ENCODE results near the gene SLC15A3. TPM values are rescaled to one million over a fixed set of nuclear protein-coding genes. Genes with fewer than 3 reads are reported as not detected.

Gene SLC15A3
- polyA plus RNA-seq, 1 of the 3 experiments (the other 2 are of a cell fraction): not detected

DNA sequence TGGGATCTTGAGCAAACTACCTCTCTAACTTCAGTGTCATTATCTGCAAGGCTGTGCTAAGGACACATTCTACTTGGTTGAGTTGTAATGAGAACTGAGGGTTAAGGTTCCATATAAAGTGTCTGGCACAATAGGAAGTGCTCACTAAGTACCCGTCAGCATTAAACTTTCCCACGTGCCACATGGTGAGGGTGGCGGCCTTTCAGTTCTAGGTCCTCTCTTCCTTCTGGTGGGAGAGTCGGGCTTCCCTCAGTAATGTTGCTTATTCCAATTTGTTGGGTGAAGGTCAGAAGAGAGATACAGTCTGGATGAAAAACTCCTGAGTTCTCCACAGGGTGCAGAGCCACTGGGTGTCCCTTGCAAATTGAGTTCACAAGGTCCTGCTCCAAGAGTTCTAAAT, 14.9 kb upstream of the SLC15A3 start:
- Histone ChIP-seq H3K4me1 (ENCODE audit: control insufficient read depth in 1 of 2, insufficient read depth in 2 of 2, low read depth in 1 of 2, low read length in 1 of 2) (no peaks in the 10 kb centered on the region), H3K9me3 (no peaks in the 10 kb centered on the region), H3F3A (replicated peaks; ENCODE audit: insufficient read depth) (no peaks in the 10 kb centered on the region), H3K36me3 (replicated peaks in 1 of 2; ENCODE audit: control insufficient read depth in 1 of 2, insufficient read depth in 2 of 2, low read length in 1 of 2) (no peaks in the 10 kb centered on the region), H3K4me3 (ENCODE audit: low read depth in 2 of 2, low read length in 1 of 2) (no peak overlapping the region), H3K4me2 (no peak overlapping the region), H2AFZ (ENCODE audit: low read depth) (no peak overlapping the region), H3K79me2 (ENCODE audit: insufficient read depth) (no peaks in the 10 kb centered on the region), H3K27me3 (ENCODE audit: insufficient read depth) (peaks cover 4% of the 10 kb centered on the region; the same call in 1 of the 2 replicates), H3K9ac (no peak overlapping the region), H3K9me2 (no peaks in the 10 kb centered on the region), H3K27ac (ENCODE audit: low read depth in 2 of 2, low read length in 1 of 2) (no peak overlapping the region), H4K20me1 (ENCODE audit: insufficient read depth) (no peaks in the 10 kb centered on the region)
- no peak for DNase-seq
- ChIA-PET POLR2A (no interaction called here), CTCF (interaction anchor here (5.1 kb wide), 1 partner anchor 14 kb away, joined by 29 read pairs; no protein-coding TSS in a partner anchor)
- WGBS (ENCODE audit: low lambda C conversion rate): 54% methylated on average over 4 of the region's 4 CpGs
- TF ChIP-seq, protein P1, sequence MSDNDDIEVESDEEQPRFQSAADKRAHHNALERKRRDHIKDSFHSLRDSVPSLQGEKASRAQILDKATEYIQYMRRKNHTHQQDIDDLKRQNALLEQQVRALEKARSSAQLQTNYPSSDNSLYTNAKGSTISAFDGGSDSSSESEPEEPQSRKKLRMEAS (IDR thresholded peaks at IDR 0.05; ENCODE audit: low read depth): no peak
- TF ChIP-seq SMC3 (IDR thresholded peaks at IDR 0.05; ENCODE audit: low read depth, low read length) (no peak), RXRA (IDR thresholded peaks at IDR 0.05; ENCODE audit: borderline replicate concordance, low read depth) (no peak)

DNA sequence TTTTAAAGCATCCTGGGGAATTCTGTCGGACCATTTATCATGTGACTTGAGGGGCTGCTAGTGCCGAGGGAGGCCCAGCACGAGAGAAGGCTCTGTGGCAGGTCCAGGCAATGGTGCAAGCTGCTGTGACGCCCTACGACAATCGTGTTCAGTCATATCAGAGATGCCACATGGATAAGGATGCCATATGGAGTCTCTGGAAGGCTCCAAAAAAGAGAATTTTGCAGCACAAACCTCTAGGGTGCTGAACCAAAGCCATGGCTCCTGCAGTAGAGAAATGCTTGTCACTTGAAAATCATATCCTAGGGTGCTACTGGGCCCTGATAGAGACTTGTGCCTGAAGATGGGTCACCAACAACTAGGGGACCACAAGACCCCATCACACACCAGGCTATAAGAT, 12.8 kb upstream of the SLC15A3 start:
- no peak overlapping the region for H2AFZ ChIP-seq (ENCODE audit: low read depth)
- peaks cover 4% of the 10 kb centered on the region; the same call in 1 of the 2 replicates for H3K27me3 ChIP-seq (ENCODE audit: insufficient read depth)
- DNase-seq: no peak
- WGBS (ENCODE audit: low lambda C conversion rate): 47% methylated on average over 6 of the region's 6 CpGs
- TF ChIP-seq SMC3 (IDR thresholded peaks at IDR 0.05; ENCODE audit: low read depth, low read length): no peak
- TF ChIP-seq RXRA (IDR thresholded peaks at IDR 0.05; ENCODE audit: borderline replicate concordance, low read depth): no peak
- TF ChIP-seq YY1 (IDR thresholded peaks at IDR 0.05; ENCODE audit: low read depth): no peak
- TF ChIP-seq, protein P2, sequence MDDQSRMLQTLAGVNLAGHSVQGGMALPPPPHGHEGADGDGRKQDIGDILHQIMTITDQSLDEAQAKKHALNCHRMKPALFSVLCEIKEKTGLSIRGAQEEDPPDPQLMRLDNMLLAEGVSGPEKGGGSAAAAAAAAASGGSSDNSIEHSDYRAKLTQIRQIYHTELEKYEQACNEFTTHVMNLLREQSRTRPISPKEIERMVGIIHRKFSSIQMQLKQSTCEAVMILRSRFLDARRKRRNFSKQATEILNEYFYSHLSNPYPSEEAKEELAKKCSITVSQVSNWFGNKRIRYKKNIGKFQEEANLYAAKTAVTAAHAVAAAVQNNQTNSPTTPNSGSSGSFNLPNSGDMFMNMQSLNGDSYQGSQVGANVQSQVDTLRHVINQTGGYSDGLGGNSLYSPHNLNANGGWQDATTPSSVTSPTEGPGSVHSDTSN (IDR thresholded peaks at IDR 0.05): no peak
- no peak for TF ChIP-seq MEF2A (IDR thresholded peaks at IDR 0.05; ENCODE audit: borderline replicate concordance, low read depth)
- TF ChIP-seq, protein P3, sequence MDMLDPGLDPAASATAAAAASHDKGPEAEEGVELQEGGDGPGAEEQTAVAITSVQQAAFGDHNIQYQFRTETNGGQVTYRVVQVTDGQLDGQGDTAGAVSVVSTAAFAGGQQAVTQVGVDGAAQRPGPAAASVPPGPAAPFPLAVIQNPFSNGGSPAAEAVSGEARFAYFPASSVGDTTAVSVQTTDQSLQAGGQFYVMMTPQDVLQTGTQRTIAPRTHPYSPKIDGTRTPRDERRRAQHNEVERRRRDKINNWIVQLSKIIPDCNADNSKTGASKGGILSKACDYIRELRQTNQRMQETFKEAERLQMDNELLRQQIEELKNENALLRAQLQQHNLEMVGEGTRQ (IDR thresholded peaks at IDR 0.05; ENCODE audit: borderline replicate concordance, low read depth, low read length): no peak
- TF ChIP-seq SIN3A (IDR thresholded peaks at IDR 0.05; ENCODE audit: borderline replicate concordance, low read depth, low read length): no peak
- no peak for TF ChIP-seq FOXJ3 (CRISPR knock-in tag; IDR thresholded peaks at IDR 0.05)
- no peak for TF ChIP-seq MXI1 (IDR thresholded peaks at IDR 0.05; ENCODE audit: low read depth, low read length)
- no peak for TF ChIP-seq GABPA (IDR thresholded peaks at IDR 0.05; ENCODE audit: low read depth)
- no peak for TF ChIP-seq EZH2phosphoT487 (IDR thresholded peaks at IDR 0.05; ENCODE audit: borderline replicate concordance, low read depth)
- TF ChIP-seq CHD2 (IDR thresholded peaks at IDR 0.05; ENCODE audit: low read length, partially characterized antibody): no peak
- no peak for TF ChIP-seq POLR2AphosphoS5 (IDR thresholded peaks at IDR 0.05; ENCODE audit: low read depth, low read length)
- TF ChIP-seq, protein P4, sequence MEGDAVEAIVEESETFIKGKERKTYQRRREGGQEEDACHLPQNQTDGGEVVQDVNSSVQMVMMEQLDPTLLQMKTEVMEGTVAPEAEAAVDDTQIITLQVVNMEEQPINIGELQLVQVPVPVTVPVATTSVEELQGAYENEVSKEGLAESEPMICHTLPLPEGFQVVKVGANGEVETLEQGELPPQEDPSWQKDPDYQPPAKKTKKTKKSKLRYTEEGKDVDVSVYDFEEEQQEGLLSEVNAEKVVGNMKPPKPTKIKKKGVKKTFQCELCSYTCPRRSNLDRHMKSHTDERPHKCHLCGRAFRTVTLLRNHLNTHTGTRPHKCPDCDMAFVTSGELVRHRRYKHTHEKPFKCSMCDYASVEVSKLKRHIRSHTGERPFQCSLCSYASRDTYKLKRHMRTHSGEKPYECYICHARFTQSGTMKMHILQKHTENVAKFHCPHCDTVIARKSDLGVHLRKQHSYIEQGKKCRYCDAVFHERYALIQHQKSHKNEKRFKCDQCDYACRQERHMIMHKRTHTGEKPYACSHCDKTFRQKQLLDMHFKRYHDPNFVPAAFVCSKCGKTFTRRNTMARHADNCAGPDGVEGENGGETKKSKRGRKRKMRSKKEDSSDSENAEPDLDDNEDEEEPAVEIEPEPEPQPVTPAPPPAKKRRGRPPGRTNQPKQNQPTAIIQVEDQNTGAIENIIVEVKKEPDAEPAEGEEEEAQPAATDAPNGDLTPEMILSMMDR (IDR thresholded peaks at IDR 0.05): no peak
- TF ChIP-seq TCF12 (IDR thresholded peaks at IDR 0.05): no peak
- TF ChIP-seq, protein P1 (IDR thresholded peaks at IDR 0.05; ENCODE audit: low read depth): no peak
- TF ChIP-seq FOSL2 (IDR thresholded peaks at IDR 0.05; ENCODE audit: borderline replicate concordance, low read depth): no peak
- no peak for TF ChIP-seq RFX5 (IDR thresholded peaks at IDR 0.05; ENCODE audit: low read length)
- no peaks in the 10 kb centered on the region for H3K9me2 ChIP-seq
- ChIA-PET POLR2A (no interaction called here), CTCF (interaction anchor here (1.0 to 1.3 kb wide), 2 partner anchors 29 to 65 kb away, joined by 3 read pairs; no protein-coding TSS in a partner anchor)
- H3K4me3 ChIP-seq (ENCODE audit: low read depth in 2 of 2, low read length in 1 of 2): no peak overlapping the region
- H3F3A ChIP-seq (replicated peaks; ENCODE audit: insufficient read depth): no peaks in the 10 kb centered on the region
- no peak overlapping the region for H3K4me2 ChIP-seq
- H4K20me1 ChIP-seq (ENCODE audit: insufficient read depth): no peaks in the 10 kb centered on the region
- H3K9ac ChIP-seq: no peak overlapping the region
- no peaks in the 10 kb centered on the region for H3K9me3 ChIP-seq
- no peaks in the 10 kb centered on the region for H3K79me2 ChIP-seq (ENCODE audit: insufficient read depth)
- H3K4me1 ChIP-seq (ENCODE audit: control insufficient read depth in 1 of 2, insufficient read depth in 2 of 2, low read depth in 1 of 2, low read length in 1 of 2): no peaks in the 10 kb centered on the region
- no peak overlapping the region for H3K27ac ChIP-seq (ENCODE audit: low read depth in 2 of 2, low read length in 1 of 2)
- H3K36me3 ChIP-seq (replicated peaks in 1 of 2; ENCODE audit: control insufficient read depth in 1 of 2, insufficient read depth in 2 of 2, low read length in 1 of 2): no peaks in the 10 kb centered on the region

Measured in SK-N-SH (cell line).